GM23248 (cell line): ENCODE measurements around the gene SIDT2. TPM values are rescaled to one million over a fixed set of nuclear protein-coding genes. Genes with fewer than 3 reads are reported as not detected.

Experiments used
- DNase-seq: peaks from one replicate; pipeline ENCODE4 v3.0.0-alpha.2; 2015
- H2AFZ ChIP-seq: fragments of 200-600 bp; sonication (generic); 2 replicates; pipeline ENCODE4 v1.6.1; 2016; ENCODE audit warnings: antibody characterized with exemption
- H3F3A ChIP-seq: fragments of 200-600 bp; sonication (generic); 2 replicates; pipeline ENCODE4 v1.6.1; 2016; ENCODE audit warnings: mild to moderate bottlenecking, antibody characterized with exemption, mixed run types; ENCODE audit not compliant: insufficient read depth
- H3K27ac ChIP-seq: fragments of 200-600 bp; sonication (generic); 2 replicates; pipeline ENCODE4 v1.5.1; 2016; ENCODE audit warnings: mild to moderate bottlenecking
- H3K27me3 ChIP-seq: fragments of 200-600 bp; sonication (generic); replicated peaks from 2 replicates; pipeline ENCODE4 v1.6.1; 2016; ENCODE audit warnings: mild to moderate bottlenecking; ENCODE audit not compliant: insufficient read depth
- H3K36me3 ChIP-seq: fragments of 200-600 bp; sonication (generic); 2 replicates; pipeline ENCODE4 v1.6.1; 2016; ENCODE audit warnings: low read depth, mild to moderate bottlenecking
- H3K4me1 ChIP-seq: fragments of 200-600 bp; sonication (generic); 2 replicates; pipeline ENCODE4 v1.6.1; 2016; ENCODE audit warnings: mild to moderate bottlenecking; ENCODE audit not compliant: insufficient read depth
- H3K4me2 ChIP-seq: fragments of 200-600 bp; sonication (generic); one replicate; pipeline ENCODE4 v1.6.1; 2016; ENCODE audit warnings: mild to moderate bottlenecking; ENCODE audit not compliant: unreplicated experiment
- H3K4me3 ChIP-seq: fragments of 200-600 bp; sonication (generic); 2 replicates; pipeline ENCODE4 v1.5.1; 2016; ENCODE audit warnings: mild to moderate bottlenecking
- H3K79me2 ChIP-seq: fragments of 200-600 bp; sonication (generic); 2 replicates; pipeline ENCODE4 v1.6.1; 2016; ENCODE audit warnings: mild to moderate bottlenecking; ENCODE audit not compliant: insufficient read depth
- H3K9ac ChIP-seq: fragments of 200-600 bp; sonication (generic); 2 replicates; pipeline ENCODE4 v1.6.1; 2016; ENCODE audit warnings: mild to moderate bottlenecking
- H3K9me2 ChIP-seq: fragments of 200-600 bp; sonication (generic); 2 replicates; pipeline ENCODE4 v1.6.1; 2016; ENCODE audit warnings: mixed run types, mild to moderate bottlenecking, moderate library complexity; ENCODE audit not compliant: insufficient read depth
- H3K9me3 ChIP-seq: fragments of 200-600 bp; sonication (generic); one replicate; pipeline ENCODE4 v1.6.1; 2017; ENCODE audit warnings: low read depth
- H4K20me1 ChIP-seq: fragments of 200-600 bp; sonication (generic); 2 replicates; pipeline ENCODE4 v1.6.0; 2016; ENCODE audit not compliant: insufficient read depth
- EZH2 ChIP-seq: fragments of 200-600 bp; sonication (generic); IDR thresholded peaks from 2 replicates; pipeline ENCODE4 v1.6.1; 2018; ENCODE audit warnings: antibody characterized with exemption, mild to moderate bottlenecking; ENCODE audit not compliant: insufficient read depth, poor library complexity, severe bottlenecking
- EZH2phosphoT487 ChIP-seq: fragments of 200-600 bp; sonication (generic); IDR thresholded peaks from 2 replicates; pipeline ENCODE4 v1.6.1; 2018; ENCODE audit warnings: antibody characterized with exemption, moderate library complexity, mild to moderate bottlenecking, low read depth; ENCODE audit not compliant: insufficient read depth
- WGBS, 2 experiments: methylation state at CpG; one replicate each; pipeline ENCODE4 v1.1.6; 2015 to 2017; ENCODE audit warnings: low lambda C conversion rate in 2 of 2, low coverage in 1 of 2; ENCODE audit errors: missing lambda C conversion rate in 2 of 2; 5-methylcytosine and 5-hydroxymethylcytosine counted together
- in situ Hi-C: fragments of 300-500 bp; cut with MboI; formaldehyde crosslinking; loops from 2 replicates; pipeline ENCODE4 v1.15.0; 2020
- polyA plus RNA-seq: library from polyadenylated mRNA; unstranded; fragments of >200 nt; fragmentation: Nextera tagmentation; extraction: Ambion mirVana; gene quantifications from 2 replicates; pipeline ENCODE4 v1.2.1, GENCODE V29; 2016
- total RNA-seq: library from RNA; depleted of rRNA; stranded (reverse); fragments of >200 nt; shearing (Covaris generic); gene quantifications from 2 replicates; pipeline ENCODE4 v1.2.3, GENCODE V29; 2014

The SIDT2 gene
- total and polyA plus RNA-seq, 2 experiments from 2014 or later, result 13.1 to 15.7 TPM

DNA sequence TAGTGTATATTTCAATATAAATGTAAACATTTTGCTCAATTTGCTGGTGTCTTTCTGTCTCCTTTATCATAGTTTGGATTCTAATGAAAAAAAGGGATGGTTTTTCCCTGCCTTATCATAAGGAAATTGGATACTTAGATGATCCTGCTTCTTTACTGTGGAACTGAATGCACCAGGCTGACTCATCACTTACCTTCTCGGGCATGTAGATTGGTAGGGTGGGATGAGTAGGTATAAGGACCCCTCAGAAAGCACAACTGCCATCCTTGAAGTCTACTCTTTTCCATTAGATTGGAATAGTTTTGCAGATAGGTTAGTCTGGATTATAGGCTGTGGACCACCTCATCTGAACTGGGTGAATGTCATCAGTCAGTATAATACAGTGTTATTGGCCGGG, 7.5 kb upstream of the SIDT2 start:
- WGBS, 2 experiments, result 98% methylated on average over 2 of the region's 2 CpGs
- H3K27ac ChIP-seq, result no peak overlapping the region
- peaks cover 52% of the 10 kb centered on the region for H3K79me2 ChIP-seq
- in situ Hi-C loops, result no loop called here
- no peaks in the 10 kb centered on the region for H3K27me3 ChIP-seq
- H4K20me1 ChIP-seq, result no peaks in the 10 kb centered on the region
- peaks cover 31% of the 10 kb centered on the region for H3K4me1 ChIP-seq
- no peaks in the 10 kb centered on the region for H3K9me3 ChIP-seq
- H3K9me2 ChIP-seq, result no peaks in the 10 kb centered on the region
- DNase-seq, result no peak
- TF ChIP-seq EZH2phosphoT487 (no peak), EZH2 (no peak)
- no peak overlapping the region for H3K4me2 ChIP-seq
- H3K9ac ChIP-seq, result no peak overlapping the region
- peaks cover 32% of the 10 kb centered on the region for H3F3A ChIP-seq
- peaks cover 44% of the 10 kb centered on the region for H3K36me3 ChIP-seq
- H3K4me3 ChIP-seq, result no peak overlapping the region
- H2AFZ ChIP-seq, result no peak overlapping the region

DNA sequence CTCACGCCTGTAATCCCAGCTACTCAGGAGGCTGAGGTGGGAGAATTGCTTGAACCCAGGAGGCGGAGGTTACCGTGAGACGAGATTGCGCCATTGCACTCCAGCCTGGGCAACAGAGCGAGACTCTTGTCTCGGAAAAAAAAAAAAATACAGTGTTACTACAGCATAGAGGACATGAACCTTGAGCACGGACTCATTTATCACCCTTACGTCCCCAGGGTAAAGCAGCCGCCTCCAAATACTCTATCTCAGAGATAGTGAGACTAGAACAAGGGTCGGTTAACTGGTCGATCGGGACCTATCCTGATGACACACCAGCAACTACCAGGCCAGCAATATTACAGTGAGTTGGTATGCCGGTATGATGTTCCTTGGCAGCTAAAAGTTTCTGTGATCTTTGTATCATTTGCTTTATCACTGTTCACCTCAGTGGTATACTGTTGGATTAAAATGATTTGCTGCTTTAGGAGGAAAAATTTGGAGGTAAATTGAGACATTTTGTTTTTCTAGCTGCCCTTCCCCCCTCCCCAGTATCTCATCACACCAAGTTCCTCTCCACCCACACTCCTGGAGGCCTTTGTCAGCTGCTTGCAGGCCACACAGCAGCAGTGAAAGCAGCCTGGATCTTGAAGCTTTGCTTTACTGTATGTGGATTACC, 7.0 kb upstream of the SIDT2 start:
- Histone ChIP-seq H3K9ac (no peak overlapping the region), H3K36me3 (peaks cover 44% of the 10 kb centered on the region), H4K20me1 (no peaks in the 10 kb centered on the region), H3K4me2 (no peak overlapping the region), H3K4me1 (peaks cover 26% of the 10 kb centered on the region), H3K9me3 (no peaks in the 10 kb centered on the region), H3K9me2 (no peaks in the 10 kb centered on the region), H2AFZ (no peak overlapping the region), H3K27ac (peak overlapping the region; percentile 7; the same call in 1 of the 2 replicates), H3K79me2 (peaks cover 47% of the 10 kb centered on the region), H3K27me3 (no peaks in the 10 kb centered on the region), H3F3A (peaks cover 27% of the 10 kb centered on the region; the same call in 1 of the 2 replicates), H3K4me3 (no peak overlapping the region)
- peak; percentile 49 for DNase-seq
- in situ Hi-C loops, result no loop called here
- WGBS, 2 experiments, result 84 to 86% methylated on average over 14 of the region's 14 CpGs
- TF ChIP-seq EZH2phosphoT487 (no peak), EZH2 (no peak)

DNA sequence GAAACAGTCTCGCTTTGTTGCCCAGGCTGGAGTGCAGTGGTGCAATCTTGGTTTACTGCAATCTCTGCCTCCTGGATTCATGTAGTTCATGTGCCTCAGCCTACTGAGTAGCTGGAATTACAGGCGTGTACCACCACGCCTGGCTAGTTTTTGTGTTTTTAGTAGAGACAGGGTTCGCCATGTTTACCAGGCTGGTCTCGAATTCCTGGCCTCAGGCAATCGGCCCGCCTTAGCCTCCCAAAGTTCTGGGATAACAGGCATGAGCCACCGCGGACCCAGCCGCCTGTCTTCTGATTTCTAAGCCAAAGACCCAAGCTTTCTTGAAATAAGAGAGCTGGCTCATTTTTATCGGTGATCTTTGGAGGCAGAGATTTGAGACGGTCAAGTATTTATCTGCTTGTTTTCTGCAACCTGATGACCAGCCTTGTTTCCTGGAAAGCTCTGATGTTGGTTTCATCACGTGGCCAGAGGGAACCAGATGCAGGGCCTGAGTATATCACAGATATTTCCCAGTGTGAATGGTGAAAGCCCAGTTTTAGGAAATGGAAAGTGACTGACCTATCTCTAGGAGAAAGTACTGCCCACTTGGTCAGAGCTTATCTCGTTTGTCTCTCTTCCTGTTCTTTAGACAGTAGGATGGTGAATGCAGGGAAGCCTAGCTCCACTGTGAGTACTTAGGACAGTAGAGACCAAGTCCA, 5.7 kb upstream of the SIDT2 start:
- Histone ChIP-seq H3K9ac (no peak overlapping the region), H2AFZ (no peak overlapping the region), H3K27ac (no peak overlapping the region), H3K79me2 (peaks cover 34% of the 10 kb centered on the region), H3K36me3 (peaks cover 38% of the 10 kb centered on the region), H3K4me2 (no peak overlapping the region), H4K20me1 (no peaks in the 10 kb centered on the region), H3K27me3 (no peaks in the 10 kb centered on the region), H3F3A (peaks cover 29% of the 10 kb centered on the region; the same call in 1 of the 2 replicates), H3K9me2 (no peaks in the 10 kb centered on the region), H3K9me3 (no peaks in the 10 kb centered on the region), H3K4me3 (no peak overlapping the region), H3K4me1 (peaks cover 21% of the 10 kb centered on the region)
- in situ Hi-C loops, result no loop called here
- WGBS, 2 experiments, result 85 to 87% methylated on average over 14 of the region's 14 CpGs
- no peak for DNase-seq
- no peak for TF ChIP-seq EZH2phosphoT487
- no peak for TF ChIP-seq EZH2

DNA sequence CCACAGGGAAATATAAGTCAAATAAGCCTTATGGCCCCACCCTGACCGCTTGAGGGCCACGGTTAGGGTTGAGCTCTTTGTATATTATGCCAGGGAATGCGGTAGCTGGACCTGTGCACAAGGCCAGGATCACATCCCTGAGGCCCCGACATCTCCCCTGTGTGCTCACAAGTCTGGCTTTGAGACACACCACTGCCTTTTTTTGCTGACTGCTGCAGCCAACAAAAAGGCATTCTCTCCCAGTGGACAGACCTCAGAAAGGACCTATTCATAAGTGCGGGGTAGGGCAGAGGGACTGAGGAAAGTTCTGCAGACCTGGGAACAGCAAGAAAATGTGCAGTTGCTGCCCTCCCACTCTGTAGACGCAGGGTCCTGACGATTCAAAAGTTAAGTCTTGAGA, 3.4 kb upstream of the SIDT2 start:
- in situ Hi-C loops, result no loop called here
- no peak overlapping the region for H3K4me2 ChIP-seq
- 67 to 68% methylated on average over 7 of the region's 7 CpGs for WGBS, 2 experiments
- H3K4me3 ChIP-seq, result no peak overlapping the region
- no peaks in the 10 kb centered on the region for H3K9me2 ChIP-seq
- no peaks in the 10 kb centered on the region for H4K20me1 ChIP-seq
- H3K27ac ChIP-seq, result no peak overlapping the region
- H3K27me3 ChIP-seq, result no peaks in the 10 kb centered on the region
- DNase-seq, result no peak
- peaks cover 25% of the 10 kb centered on the region for H3K79me2 ChIP-seq
- no peaks in the 10 kb centered on the region for H3K9me3 ChIP-seq
- H3F3A ChIP-seq, result peaks cover 28% of the 10 kb centered on the region; the same call in 1 of the 2 replicates
- H3K36me3 ChIP-seq, result peaks cover 20% of the 10 kb centered on the region
- no peak overlapping the region for H2AFZ ChIP-seq
- H3K4me1 ChIP-seq, result peaks cover 24% of the 10 kb centered on the region
- H3K9ac ChIP-seq, result no peak overlapping the region
- TF ChIP-seq EZH2phosphoT487, result no peak
